Ishikawa (cell line): Measurements from ENCODE around the gene ERICH3.

ENCODE experiments used
- CEBPB ChIP-seq: IDR thresholded peaks from 2 replicates; pipeline ENCODE4 v1.6.1; 2012
- CREB1 ChIP-seq: IDR thresholded peaks from 2 replicates; pipeline ENCODE4 v1.6.1; 2012; ENCODE audit warnings: low read depth
- EP300 ChIP-seq: IDR thresholded peaks from 2 replicates; pipeline ENCODE4 v1.6.1; 2012; ENCODE audit warnings: borderline replicate concordance
- REST ChIP-seq: IDR thresholded peaks from 2 replicates; pipeline ENCODE4 v1.6.1; 2012; ENCODE audit warnings: low read depth, mild to moderate bottlenecking

GRCh38 chr1:74611887-74612286 lies 61.7 kb downstream of the ERICH3 start:
- TF ChIP-seq REST = no peak
- no peak for TF ChIP-seq CREB1
- no peak for TF ChIP-seq CEBPB
- TF ChIP-seq EP300 = no peak
